NOMO-1 (cell line): ENCODE data around the gene LYZL4.

ENCODE experiments used
- DNase-seq, 2 experiments: peaks; one replicate each; lab custom pipeline; 2025; ENCODE audit not compliant: unreplicated experiment in 2 of 2; lab: John Stamatoyannopoulos, UW

LYZL4 gene

DNA sequence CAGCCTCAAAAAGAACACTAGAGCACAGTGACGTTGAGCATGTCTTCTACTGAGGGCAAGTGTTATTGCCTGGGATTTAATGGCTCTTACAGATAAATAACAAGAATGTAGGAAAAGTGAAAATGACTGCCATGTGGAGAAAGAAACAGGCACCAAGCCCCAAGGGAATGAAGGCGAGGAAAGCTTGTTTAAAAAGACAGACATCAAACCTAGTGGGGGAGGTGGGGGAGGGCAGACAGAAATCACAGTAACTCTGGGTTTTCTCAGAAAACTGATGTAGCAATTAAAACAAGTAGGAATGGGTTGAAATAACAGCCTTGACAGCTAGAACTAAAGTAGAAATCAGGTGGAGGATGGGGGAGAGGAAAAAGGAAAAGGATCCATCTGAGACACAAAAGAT, 18.4 kb upstream of the LYZL4 start:
- no peak for DNase-seq

DNA sequence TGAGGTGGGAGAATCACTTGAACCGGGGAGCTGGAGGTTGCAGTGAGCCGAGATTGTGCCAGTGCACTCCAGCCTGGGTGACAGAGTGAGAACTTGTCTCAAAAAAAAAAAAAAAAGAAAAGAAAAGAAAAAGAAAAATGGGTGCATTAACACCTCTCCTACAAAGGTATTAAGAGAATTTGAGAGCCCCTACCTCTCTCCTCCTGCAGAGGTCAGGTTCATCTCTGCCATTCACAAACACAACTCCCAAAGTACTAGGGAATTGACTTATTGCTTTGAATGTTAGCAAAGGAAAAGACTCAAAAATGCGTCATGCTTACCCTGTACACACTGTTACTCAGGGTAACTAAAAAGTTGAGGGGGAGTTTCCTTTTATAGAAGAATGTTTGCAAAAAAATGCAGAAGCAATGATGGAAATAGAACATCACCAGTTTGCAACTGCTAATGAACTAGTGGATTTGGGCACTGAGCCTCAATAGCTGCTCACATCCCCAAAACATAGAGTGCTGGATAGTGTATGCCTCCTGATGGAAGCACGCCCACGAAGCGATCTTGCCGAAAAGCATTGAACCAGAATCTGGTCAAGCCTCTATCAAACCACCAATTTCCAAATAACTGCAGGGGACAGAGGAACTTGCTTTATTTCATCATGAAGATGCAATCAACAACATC, 15.5 kb upstream of the LYZL4 start:
- DNase-seq = no peak

DNA sequence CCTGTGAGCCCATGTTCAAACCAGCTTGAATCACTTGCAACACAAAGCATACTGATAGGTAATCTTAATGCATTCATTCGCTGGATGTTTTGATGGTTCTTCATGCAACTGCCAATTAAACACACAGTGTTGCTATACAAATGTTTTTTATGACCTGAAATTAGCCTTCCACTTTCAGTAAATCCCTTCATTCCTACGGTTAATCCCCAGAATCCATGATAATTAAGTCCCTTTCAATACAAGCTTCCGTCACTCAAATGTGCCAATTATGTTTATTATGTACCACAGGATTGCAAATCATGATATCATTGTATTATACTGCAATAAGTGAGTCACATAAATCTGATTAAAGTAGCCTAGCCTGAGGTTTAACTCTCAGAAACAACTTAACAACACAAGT, 14.5 kb upstream of the LYZL4 start:
- no peak for DNase-seq

DNA sequence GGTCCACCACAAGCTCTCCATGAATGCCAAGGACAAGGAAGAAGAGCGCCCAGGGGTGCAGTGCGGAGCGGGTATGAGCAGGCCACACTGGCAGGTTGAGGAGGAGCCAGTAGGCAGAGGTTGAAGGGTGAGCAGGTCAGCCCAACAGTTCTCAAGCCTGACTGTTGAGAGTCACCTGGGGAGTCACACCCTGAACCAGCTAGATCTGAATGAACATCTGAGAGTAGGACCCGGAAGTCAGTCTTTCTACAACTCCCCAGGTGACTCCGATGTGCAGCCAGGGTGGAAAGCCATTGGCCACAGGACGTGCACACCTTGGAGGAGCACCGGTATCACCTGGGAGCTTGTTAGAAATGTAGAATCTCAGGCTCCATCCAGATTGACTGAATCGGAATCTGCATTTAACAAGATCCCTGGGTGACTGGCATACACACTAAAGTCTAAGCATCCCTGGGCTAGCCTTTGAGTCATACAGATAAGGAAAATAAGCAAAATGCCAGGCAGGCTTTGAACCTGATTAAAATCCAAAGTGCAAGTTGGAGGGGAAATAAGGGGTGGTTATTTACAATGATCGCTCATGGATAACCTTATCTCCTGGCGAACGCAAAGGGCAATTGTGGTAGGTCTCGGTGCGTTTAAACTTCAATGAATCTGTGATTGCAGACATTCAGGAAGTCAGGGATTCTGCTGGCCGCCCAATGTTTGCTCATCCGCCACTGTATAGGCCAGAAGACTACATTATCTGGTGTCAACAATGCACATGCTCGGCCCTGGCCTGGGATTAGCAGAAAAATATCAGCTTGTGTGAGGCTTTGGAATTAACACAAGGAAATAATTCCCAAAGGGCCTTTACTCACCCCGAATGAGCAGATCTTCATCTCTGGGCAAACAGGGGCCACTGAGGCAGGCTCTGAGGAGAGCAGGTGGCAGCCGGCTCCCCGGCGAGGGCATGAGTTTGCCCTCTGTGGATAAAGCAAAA, 11.7 kb upstream of the LYZL4 start:
- DNase-seq = no peak

DNA sequence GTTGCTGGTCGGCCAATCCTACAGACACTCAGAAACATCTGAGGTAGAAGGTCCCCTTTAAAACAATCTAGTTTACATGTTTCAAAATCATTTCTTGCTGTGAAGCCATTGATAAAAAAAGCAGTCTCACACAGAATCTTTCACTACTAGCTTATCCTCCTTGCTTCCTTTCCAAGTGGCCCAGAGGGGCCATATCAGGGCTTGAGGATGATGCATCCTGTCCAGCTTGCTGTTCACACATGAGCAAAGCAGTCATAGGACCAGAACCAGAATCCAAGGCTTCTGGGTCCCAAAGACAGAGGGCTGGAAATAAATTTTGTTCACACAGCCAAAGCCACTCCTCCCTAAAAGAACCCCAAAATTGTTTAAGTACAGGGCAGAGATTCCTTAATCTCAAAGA, 9.2 kb upstream of the LYZL4 start:
- DNase-seq = no peak

DNA sequence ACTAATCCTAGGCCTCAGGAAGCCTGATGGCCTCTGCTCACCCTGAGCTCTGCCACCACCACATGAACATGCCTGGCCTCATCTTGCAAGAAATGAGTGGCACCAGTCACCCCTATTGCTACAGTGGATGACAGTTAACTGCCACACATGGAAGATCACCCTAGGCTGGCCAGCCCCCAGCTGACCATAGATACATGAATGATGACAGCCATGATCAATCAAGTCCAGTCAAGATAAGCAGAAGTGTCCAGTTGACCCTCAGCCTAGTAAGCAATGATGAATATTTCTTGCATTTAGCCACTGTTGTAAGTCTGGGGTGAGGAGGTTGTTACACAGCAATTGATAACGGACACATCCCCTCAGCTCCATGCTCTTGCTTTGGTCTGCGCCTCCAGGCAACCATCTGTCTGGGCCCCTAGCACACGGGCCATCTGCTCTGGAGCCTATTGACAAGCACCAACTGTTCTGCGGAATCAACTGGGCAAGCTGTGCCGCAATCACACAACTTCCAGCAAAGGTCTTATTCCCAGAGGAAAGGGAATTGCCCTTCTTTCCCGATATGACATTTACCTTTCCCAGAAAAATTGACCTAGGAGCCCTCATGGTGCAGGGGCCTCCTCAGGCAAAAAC, 2.2 kb upstream of the LYZL4 start:
- no peak for DNase-seq

DNA sequence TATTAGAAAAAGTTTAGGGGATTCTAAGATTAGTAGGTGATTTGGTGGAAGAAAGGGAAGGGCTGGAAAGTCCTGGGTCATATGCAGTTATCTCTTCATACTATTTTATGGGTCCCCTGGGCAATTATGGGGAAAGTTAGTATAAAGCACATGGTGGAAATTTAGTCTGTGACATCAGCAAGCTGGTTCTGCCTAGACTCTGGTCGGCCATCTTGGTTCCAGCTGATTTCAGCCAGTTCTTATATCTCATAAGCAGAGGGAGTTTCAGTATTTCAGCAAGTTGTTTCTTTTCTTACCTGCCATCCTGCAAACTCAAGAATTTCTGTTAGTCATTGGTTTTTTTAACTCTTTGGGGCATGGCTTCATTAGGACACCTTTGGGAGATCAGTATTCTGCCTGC, 1.0 kb upstream of the LYZL4 start:
- DNase-seq = no peak

DNA sequence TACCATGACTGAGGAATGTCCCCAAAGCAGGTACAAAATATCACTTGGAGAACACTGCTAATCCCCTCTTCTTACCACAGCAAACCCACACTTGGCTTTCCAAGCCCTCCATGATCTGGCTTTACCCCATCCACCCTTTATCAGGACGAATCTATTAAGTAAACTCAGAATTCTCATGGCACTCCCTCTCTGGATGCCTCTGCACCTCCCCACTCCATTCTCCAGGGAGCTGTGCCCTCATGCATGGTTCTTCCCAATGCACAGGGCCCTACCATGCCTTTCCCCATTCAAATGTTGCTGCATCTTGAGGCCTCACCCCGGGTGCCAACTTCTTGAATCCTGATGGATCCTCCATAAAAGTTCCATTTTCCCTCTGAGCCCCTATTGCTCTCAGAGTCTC, 2.3 kb downstream of the LYZL4 start:
- no peak for DNase-seq

DNA sequence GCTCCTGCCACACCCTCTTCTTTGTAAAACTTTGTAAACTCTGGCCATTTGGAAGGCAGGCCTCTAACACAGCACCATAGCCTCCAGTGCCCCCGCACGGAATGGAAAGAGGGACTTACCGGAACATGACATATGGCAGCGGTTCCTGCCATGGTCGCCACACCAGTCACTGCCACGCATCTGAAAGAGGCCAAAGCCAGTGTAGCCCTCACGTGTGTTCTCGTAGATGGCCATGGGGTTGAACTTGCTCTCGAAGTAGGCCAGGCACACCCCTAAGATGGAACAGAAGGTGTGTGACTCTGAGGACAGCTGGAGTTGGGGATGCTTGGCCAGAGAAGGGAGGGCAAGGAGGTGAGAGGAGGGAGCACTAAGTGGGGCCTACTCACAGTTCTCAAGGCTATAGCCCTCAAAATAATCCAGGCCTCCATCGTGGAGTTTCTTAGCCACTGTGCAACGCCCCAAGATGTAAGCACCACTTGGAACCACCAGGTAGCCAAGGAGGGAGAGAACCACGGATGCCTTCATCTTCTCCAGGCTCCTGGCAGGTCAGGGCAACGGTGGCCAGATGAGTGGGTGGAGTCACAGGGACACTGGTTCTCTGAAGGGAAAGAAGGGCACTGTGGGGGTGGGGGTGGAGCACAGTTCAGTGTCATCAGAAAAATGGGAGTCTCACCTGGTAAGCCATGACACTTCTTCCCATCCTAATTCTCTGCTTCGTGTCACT, 3.5 kb downstream of the LYZL4 start:
- no peak for DNase-seq

DNA sequence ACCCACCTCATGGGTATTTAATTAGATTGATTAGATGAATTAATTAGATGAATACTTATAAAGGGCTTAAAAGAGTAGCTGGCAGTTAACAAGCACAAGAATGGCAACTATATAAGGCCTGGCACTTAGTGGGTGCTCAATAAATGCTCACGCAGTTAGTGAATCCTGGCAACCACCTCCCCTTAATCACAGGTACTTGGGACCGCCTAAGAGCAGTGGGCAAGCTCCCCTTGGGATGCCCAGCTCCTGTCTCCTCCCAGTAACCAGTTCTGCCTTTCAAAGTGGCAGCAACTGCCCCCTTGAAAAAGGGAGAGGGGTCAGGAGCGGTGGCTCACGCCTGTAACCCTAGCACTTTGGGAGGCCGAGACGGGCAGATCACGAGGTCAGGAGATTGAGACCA, 4.6 kb downstream of the LYZL4 start:
- DNase-seq = no peak

DNA sequence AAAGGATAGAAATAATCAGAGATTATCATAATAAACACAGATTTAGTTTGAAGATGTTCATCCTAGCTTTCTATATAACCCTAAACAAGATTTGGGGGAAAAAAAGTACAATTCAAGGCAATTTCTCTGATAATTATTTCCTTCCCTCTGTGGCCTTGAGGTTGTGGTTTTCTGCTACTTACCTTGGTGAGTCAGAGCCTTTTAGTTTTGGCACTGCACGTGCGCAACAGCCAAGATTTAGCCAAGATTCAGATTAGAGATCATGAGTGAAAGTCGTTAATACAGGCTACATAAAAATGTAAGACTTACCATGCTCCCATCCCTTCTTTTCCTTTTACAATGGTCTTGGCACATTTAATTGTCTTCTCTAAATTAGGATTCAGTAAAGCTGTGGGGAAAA, 6.7 kb downstream of the LYZL4 start:
- peak in 1 of 2 experiments; percentile 22 for DNase-seq

DNA sequence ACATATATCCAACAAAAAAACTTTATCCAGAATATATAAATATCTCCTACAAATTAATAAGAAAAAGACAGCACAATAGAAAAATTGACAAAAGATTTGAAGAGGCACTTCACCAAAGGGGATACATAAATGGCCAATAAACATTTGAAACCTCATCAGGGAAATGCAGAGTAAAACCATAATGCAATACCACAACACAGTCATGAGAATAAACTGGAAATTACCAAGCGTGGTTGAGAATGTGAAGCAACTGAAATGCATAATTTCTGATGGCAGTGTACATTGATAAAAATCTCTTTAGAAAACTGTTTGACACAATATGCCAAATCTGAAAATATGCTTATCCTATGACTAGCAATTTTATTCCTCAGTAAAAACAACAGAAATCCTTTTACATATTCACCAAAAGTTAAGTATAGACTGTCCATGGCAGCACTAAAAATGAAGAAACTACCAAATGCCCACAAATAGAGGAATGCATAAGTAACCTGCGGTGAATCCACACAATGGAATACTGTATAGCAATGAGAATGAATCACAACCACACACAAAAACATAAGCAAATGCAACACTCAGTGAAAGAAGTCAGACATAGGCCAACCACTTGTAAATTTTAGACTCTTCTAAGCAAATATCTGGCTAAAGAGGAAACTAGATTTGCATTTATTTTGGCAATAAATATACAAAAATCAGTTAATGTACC, 7.9 kb downstream of the LYZL4 start:
- no peak for DNase-seq

DNA sequence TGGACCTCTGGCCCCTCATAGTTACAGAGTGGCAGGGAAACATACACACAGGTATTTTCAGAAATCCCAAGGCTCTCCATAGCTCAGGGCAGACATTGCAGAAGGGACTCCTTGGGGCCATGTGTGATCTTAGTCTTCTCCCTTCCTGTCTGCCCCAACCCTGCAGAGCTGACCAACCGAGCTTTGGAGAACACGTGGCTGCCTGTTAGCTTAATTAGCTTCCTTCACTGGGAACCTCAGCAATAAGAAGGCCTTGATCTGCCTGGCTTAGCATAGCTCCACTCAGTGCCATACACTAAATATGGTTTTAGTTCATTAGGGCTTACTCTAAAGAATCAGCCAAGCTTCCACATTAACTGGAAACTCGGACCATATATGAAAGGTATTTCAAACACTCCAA, 12.3 kb downstream of the LYZL4 start:
- no peak for DNase-seq

DNA sequence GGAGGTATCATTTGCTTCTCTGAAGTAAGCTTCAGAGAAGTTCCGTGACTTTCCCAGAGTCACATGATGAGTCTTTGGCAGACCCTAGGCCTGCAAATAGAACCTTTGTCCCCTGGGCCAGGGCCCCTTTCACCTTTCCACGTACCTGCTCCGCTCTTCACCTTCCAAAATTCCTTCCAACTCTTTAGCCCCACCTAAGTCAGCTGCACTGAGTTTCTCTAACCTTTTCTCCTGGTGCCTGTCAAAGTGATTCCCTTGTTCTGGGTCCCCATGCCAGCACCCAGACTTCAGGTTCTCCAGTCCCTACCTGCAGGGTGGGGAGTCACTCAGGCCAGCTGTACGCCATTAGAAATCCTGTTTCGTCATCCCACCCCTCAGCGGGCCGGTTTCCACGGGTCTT, 12.8 kb downstream of the LYZL4 start:
- no peak for DNase-seq

DNA sequence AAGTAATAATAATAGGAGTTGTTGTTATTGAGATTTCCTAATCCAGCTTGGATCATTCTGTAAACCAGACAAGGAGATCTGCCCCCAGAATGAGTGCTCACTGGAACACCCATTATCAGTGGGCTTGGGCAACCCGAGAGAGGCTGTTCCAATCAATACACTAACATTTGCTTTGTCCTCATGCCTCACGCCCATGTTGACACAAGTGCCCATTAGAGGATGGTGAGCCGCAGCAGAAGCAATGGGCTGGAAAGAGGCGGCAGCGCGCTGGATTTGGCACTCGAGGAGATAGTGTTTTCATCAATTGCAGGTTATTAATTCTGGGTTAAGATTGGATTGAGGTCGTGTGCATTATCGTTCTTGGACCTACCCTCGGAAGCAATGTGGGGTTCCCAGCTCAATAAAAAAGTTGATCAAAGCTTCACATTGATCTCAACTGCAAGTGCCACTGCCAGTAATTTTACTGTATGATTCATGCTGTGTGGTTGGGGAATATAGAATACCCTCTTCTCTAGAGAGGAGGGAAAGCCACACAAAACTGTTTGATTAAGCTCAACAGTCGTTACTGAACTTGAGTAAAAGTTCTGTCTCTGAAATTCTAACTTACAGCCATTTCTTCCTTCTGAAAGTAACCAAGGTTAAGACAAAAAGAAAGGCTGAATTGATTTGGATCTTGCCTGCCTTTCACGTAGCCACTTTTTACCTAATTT, 15.7 kb downstream of the LYZL4 start:
- DNase-seq = no peak

DNA sequence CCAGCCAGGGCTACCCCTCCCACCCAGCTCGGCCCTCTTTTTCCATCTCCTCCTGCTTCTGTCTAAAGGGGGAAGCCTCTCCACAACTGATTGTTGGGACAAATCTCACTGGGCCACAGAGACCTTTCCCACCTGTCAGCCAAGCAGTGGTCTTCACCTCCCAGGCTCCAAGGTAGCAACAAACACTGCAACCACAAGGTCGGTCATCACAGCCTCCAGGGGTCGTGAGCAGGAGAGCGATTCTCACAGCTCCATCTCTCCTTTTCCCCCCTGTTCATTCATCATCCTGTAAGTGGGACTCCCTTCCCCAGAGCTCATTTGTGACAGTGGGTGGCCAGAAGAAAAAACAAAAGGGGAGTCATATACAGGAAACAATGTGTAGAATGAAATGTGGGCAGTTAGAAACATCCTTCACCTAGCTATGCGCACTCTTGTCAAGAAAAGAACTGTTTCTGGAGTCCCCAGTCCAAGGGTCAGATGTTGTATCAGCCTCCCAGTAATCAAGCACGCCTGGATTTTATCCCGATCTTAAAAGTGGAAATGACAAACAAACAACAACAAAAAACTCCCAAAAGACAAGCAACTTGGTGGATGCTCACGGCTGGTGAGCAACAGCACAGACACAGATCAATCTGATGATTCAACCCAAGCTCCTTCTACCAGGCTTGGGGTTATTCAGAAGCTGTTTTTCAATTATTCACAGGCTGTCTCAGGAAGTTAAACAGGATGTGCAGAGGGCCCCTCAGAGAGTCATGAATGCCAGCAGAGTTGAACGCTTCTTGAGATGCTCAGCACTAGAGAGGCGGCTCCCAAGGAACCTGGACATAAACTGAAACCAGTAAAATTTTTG, 22.4 kb downstream of the LYZL4 start:
- DNase-seq = no peak

DNA sequence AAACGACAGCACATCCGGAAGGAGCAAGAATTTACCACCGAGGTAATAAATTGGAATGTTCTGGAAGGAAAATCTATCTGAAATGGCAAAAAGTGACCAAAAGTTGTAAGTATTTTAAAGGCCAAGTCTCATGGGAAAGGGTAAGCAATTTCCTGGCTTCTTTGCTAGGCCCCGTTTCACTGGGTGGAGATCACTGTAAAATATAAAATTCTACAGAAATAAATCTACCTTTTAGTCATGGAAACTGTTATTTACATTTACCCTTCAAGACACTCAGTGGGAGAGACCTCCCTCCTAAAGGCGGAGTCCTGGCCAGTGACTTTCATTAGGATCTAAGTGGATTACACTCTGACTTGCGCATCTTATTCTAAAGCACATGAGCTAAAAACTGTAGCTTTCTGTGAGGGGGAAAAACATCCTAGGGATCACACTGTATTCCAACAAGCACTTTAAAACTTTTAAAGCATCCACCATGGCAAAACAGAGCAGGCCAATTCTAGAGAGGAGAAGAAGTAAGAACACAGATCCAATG, 28.8 kb downstream of the LYZL4 start:
- DNase-seq = no peak

DNA sequence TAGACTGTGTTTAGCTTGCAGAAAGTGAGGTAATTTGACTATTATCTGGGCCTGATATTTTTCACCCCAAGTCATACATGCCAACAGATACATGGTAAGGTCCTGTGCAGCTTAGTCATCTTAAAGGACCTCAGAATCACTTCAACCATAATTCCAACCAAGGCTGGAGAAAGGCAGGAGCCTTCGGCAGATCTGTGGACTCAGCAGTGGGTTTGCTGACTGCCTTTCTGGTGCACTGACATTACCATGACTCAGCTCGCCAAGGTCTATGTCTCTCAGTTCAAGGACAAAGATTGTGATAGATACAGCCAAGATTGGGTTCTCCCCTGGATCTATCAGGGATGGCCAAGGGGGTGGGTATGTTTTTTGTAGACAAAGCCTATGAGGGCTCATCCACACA, 32.7 kb downstream of the LYZL4 start:
- no peak for DNase-seq

DNA sequence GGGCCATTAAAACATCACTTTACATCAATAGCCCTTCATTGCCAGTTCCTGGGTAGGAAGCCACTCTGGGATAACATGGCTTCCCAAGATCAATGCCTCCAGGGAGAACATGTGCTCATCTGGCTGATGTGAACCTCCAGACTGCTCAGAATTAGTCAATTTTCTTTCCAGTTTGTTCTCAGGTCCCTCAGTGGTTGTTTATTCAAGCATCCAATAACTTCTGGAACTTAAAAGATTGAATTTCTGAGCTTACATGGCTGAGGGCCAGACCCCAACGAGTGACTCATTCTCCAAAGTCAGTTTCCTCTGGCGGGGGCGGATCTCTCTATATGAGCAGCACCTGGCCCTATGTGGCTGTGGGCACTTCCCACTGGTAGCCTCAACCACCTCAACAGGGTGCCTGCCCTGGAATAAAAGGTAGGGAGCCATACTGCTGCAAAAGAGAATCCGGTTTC, 34.0 kb downstream of the LYZL4 start:
- no peak for DNase-seq
